HepG2 (cell line): ENCODE results near the gene MAPK8IP1. TPM values are rescaled to one million over a fixed set of nuclear protein-coding genes. Genes with fewer than 3 reads are reported as not detected.
A peak's percentile ranks its signal among the peaks of the same experiment; 100 is the strongest.

Experiments
- FOSL2 ChIP-seq: sonication (generic); formaldehyde crosslinking; IDR thresholded peaks from 2 replicates; pipeline ENCODE4 v1.4.0; 2020; ENCODE audit warnings: missing genetic modification reagents
- FOXK2 ChIP-seq: fragments of 450-650 bp; IDR thresholded peaks from 2 replicates; pipeline ENCODE4 v1.6.1; 2016
- HNRNPH1 ChIP-seq: fragments of 200-400 bp; formaldehyde crosslinking; optimal IDR thresholded peaks from 2 replicates; pipeline ENCODE3; 2017; ENCODE audit warnings: mild to moderate bottlenecking, low read depth, low read length
- HOXA9 ChIP-seq: sonication (generic); formaldehyde crosslinking; IDR thresholded peaks from 2 replicates; pipeline ENCODE4 v1.8.1; 2022; ENCODE audit warnings: missing genetic modification reagents, mild to moderate bottlenecking, moderate library complexity, borderline replicate concordance
- JUN ChIP-seq: sonication (generic); formaldehyde crosslinking; IDR thresholded peaks from 2 replicates; pipeline ENCODE4 v1.4.0; 2020; ENCODE audit warnings: mild to moderate bottlenecking, missing genetic modification reagents
- KMT2B ChIP-seq: IDR thresholded peaks from 2 replicates; pipeline ENCODE4 v1.6.1; 2016; ENCODE audit warnings: missing genetic modification reagents, missing compliant biosample characterization
- MAZ ChIP-seq, 2 experiments: sonication (generic) in 1 of 2; formaldehyde crosslinking in 1 of 2; IDR thresholded peaks; 2 replicates each; pipeline versions ENCODE4 v1.5.0 to v1.6.1; 2012 to 2020; ENCODE audit warnings: low read depth in 2 of 2, mild to moderate bottlenecking in 2 of 2, borderline replicate concordance in 1 of 2, improper control_type of control experiment in 1 of 2, low read length in 1 of 2, missing genetic modification reagents in 1 of 2, moderate library complexity in 1 of 2
- NFE2L1 ChIP-seq: sonication (generic); formaldehyde crosslinking; IDR thresholded peaks from 2 replicates; pipeline ENCODE4 v1.4.0; 2020; ENCODE audit warnings: missing genetic modification reagents, mild to moderate bottlenecking, borderline replicate concordance
- NPAS2 ChIP-seq: sonication (generic); formaldehyde crosslinking; IDR thresholded peaks from 2 replicates; pipeline ENCODE4 v1.8.0; 2022; ENCODE audit warnings: mild to moderate bottlenecking, missing genetic modification reagents, borderline replicate concordance
- RELA ChIP-seq: sonication (generic); formaldehyde crosslinking; IDR thresholded peaks from 2 replicates; pipeline ENCODE4 v1.4.0; 2020; ENCODE audit warnings: missing genetic modification reagents
- RFXAP ChIP-seq: sonication (generic); formaldehyde crosslinking; IDR thresholded peaks from 2 replicates; pipeline ENCODE4 v1.4.0; 2020; ENCODE audit warnings: missing genetic modification reagents, borderline replicate concordance
- SAFB2 ChIP-seq: sonication (generic); formaldehyde crosslinking; IDR thresholded peaks from 2 replicates; pipeline ENCODE4 v1.5.1; 2020; ENCODE audit warnings: missing genetic modification reagents, low read depth, mild to moderate bottlenecking, borderline replicate concordance
- SCMH1 ChIP-seq: sonication (generic); formaldehyde crosslinking; IDR thresholded peaks from 2 replicates; pipeline ENCODE4 v1.9.0; 2021; ENCODE audit warnings: missing genetic modification reagents, mild to moderate bottlenecking, borderline replicate concordance
- SNAPC2 ChIP-seq: sonication (generic); formaldehyde crosslinking; IDR thresholded peaks from 2 replicates; pipeline ENCODE4 v1.8.1; 2022; ENCODE audit warnings: mild to moderate bottlenecking, missing genetic modification reagents
- YEATS4 ChIP-seq: sonication (generic); formaldehyde crosslinking; IDR thresholded peaks from 2 replicates; pipeline ENCODE4 v1.4.0; 2020; ENCODE audit warnings: missing genetic modification reagents, borderline replicate concordance
- ZKSCAN1 ChIP-seq: fragments of 150-350 bp; IDR thresholded peaks from 2 replicates; pipeline ENCODE4 v1.6.1; 2014; ENCODE audit warnings: low read length
- ZNF12 ChIP-seq: sonication (generic); formaldehyde crosslinking; IDR thresholded peaks from 2 replicates; pipeline ENCODE4 v1.5.0; 2020; ENCODE audit warnings: missing genetic modification reagents
- ZNF263 ChIP-seq: sonication (generic); formaldehyde crosslinking; IDR thresholded peaks from 2 replicates; pipeline ENCODE4 v1.4.0; 2020; ENCODE audit warnings: missing genetic modification reagents
- ZNF574 ChIP-seq: sonication (generic); formaldehyde crosslinking; IDR thresholded peaks from 2 replicates; pipeline ENCODE4 v1.4.0; 2020; ENCODE audit warnings: missing genetic modification reagents
- polyA plus RNA-seq, 8 experiments: library from polyadenylated mRNA; depleted of rRNA in 3 of 8; stranded (reverse) in 7 of 8; unstranded in 1 of 8; fragments of >200 nt; fragmentation: Illumina TruSeq in 4 of 8; extraction: Trizol in 4 of 8; gene quantifications; 2 replicates each; pipeline versions ENCODE4 v1.2.1 to v1.2.3, GENCODE V29; 2011 to 2016; ENCODE audit warnings: low read depth in 4 of 8, missing spikeins in 1 of 8, mixed read lengths in 1 of 8; ENCODE audit not compliant: insufficient read depth in 1 of 8
- total RNA-seq, 5 experiments: library from RNA; depleted of rRNA; stranded (reverse); fragments of >200 nt; fragmentation: Illumina TruSeq; extraction: Trizol; gene quantifications; 2 replicates each; pipeline ENCODE4 v1.2.3, GENCODE V29; 2016; ENCODE audit warnings: low read depth in 1 of 5
- TF ChIP-seq, protein P1 (sequence below), 2 experiments: IDR thresholded peaks; 2 replicates each; pipeline ENCODE4 v1.6.1; 2011 to 2012; ENCODE audit warnings: low read length in 2 of 2, borderline replicate concordance in 1 of 2, low read depth in 1 of 2, mild to moderate bottlenecking in 1 of 2, moderate library complexity in 1 of 2
- TF ChIP-seq, protein P2 (sequence below): sonication (generic); formaldehyde crosslinking; IDR thresholded peaks from 2 replicates; pipeline ENCODE4 v1.5.0; 2020; ENCODE audit warnings: mild to moderate bottlenecking, missing genetic modification reagents, moderate library complexity

Gene MAPK8IP1
- total and polyA plus RNA-seq, 2 of the 13 experiments (the other 11 are each of a cell fraction or from before 2014, with no cell fraction given): 2.2 to 4.2 TPM

DNA sequence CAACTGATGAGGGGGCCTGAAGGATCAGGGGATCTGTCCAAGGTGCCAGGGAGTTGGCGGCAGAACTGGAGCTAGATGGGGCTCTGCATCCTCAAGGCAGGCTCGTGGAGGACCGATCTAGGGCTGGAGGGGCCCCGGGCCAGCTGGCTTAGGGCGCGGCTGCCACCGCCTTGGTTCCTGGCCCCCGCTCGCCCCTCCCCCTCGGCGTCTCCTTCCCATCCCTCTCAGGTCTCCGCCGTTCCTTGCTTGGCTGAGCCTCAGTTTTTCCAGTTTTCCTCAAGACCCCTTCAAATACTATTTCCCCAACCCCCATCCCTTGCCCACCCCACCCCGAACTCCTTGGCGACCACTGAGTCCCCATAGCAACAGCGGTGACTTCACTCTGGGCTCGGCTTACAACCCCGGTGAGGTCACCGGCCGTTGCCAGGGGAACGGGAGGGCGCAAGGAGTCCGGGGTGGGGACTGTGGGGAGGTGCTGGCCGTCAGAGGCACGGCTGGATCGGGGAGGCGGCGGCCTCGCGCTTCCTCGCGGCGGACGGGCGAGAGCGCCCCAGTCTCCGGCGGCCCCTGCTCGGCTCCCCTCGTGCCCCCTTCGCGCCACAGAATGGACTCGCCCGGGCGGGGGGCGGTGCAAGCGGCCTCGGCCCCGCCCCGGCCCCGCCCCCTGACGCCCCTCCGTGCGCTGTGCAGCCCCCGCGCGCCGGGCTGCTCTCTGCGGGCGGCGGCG is 14.2 kb downstream of the MAPK8IP1 start (continued):
- peak; percentile 38; the same call in 1 of the 2 replicates for TF ChIP-seq FOSL2
- no peak for TF ChIP-seq NPAS2 (CRISPR knock-in tag)
- no peak; the same call in 1 of the 2 replicates for TF ChIP-seq ZNF574 (CRISPR knock-in tag)
- TF ChIP-seq JUN (CRISPR knock-in tag): 0 out of 2 replicates have a peak, but pooled peaks have one; percentile 21
- 0 out of 2 replicates have a peak, but pooled peaks have one; percentile 39 for TF ChIP-seq SAFB2 (CRISPR knock-in tag)
- no peak for TF ChIP-seq SCMH1
- no peak for TF ChIP-seq MAZ (IDR thresholded peaks at IDR 0.05; ENCODE audit: borderline replicate concordance, low read depth, low read length)
- TF ChIP-seq MAZ (CRISPR knock-in tag; IDR thresholded peaks at IDR 0.05; ENCODE audit: low read depth): 0 out of 2 replicates have a peak, but pooled peaks have one; percentile 8
- TF ChIP-seq YEATS4 (CRISPR knock-in tag): no peak
- no peak for TF ChIP-seq ZNF12
- no peak for TF ChIP-seq ZKSCAN1
- TF ChIP-seq KMT2B: no peak
- no peak for TF ChIP-seq RFXAP (CRISPR knock-in tag)
- TF ChIP-seq, protein P1, sequence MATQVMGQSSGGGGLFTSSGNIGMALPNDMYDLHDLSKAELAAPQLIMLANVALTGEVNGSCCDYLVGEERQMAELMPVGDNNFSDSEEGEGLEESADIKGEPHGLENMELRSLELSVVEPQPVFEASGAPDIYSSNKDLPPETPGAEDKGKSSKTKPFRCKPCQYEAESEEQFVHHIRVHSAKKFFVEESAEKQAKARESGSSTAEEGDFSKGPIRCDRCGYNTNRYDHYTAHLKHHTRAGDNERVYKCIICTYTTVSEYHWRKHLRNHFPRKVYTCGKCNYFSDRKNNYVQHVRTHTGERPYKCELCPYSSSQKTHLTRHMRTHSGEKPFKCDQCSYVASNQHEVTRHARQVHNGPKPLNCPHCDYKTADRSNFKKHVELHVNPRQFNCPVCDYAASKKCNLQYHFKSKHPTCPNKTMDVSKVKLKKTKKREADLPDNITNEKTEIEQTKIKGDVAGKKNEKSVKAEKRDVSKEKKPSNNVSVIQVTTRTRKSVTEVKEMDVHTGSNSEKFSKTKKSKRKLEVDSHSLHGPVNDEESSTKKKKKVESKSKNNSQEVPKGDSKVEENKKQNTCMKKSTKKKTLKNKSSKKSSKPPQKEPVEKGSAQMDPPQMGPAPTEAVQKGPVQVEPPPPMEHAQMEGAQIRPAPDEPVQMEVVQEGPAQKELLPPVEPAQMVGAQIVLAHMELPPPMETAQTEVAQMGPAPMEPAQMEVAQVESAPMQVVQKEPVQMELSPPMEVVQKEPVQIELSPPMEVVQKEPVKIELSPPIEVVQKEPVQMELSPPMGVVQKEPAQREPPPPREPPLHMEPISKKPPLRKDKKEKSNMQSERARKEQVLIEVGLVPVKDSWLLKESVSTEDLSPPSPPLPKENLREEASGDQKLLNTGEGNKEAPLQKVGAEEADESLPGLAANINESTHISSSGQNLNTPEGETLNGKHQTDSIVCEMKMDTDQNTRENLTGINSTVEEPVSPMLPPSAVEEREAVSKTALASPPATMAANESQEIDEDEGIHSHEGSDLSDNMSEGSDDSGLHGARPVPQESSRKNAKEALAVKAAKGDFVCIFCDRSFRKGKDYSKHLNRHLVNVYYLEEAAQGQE (IDR thresholded peaks at IDR 0.05; ENCODE audit: borderline replicate concordance in 1 of 2, low read depth in 1 of 2, low read length in 2 of 2): peak; percentile 83 to 96
- no peak for TF ChIP-seq ZNF263 (CRISPR knock-in tag)
- TF ChIP-seq, protein P2, sequence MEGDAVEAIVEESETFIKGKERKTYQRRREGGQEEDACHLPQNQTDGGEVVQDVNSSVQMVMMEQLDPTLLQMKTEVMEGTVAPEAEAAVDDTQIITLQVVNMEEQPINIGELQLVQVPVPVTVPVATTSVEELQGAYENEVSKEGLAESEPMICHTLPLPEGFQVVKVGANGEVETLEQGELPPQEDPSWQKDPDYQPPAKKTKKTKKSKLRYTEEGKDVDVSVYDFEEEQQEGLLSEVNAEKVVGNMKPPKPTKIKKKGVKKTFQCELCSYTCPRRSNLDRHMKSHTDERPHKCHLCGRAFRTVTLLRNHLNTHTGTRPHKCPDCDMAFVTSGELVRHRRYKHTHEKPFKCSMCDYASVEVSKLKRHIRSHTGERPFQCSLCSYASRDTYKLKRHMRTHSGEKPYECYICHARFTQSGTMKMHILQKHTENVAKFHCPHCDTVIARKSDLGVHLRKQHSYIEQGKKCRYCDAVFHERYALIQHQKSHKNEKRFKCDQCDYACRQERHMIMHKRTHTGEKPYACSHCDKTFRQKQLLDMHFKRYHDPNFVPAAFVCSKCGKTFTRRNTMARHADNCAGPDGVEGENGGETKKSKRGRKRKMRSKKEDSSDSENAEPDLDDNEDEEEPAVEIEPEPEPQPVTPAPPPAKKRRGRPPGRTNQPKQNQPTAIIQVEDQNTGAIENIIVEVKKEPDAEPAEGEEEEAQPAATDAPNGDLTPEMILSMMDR: 0 out of 2 replicates have a peak, but pooled peaks have one; percentile 0
- no peak for TF ChIP-seq HNRNPH1
- TF ChIP-seq SNAPC2 (CRISPR knock-in tag): no peak
- no peak for TF ChIP-seq RELA (CRISPR knock-in tag)
- no peak for TF ChIP-seq HOXA9 (CRISPR knock-in tag)
- TF ChIP-seq NFE2L1 (CRISPR knock-in tag): no peak
- peak; percentile 84 for TF ChIP-seq FOXK2
